Osteocyte (in vitro differentiated cells): ENCODE data around the gene TCP11L2. TPM values are rescaled to one million over a fixed set of nuclear protein-coding genes. Genes with fewer than 3 reads are reported as not detected.
"Not testable (repeated sequence)": the region's sequence is repeated elsewhere in the genome, so short reads cannot be mapped to it uniquely, and the experiment has no call there.

Experiments used
- DNase-seq: peaks from one replicate; pipeline ENCODE4 v3.0.0; 2021; ENCODE audit warnings: mixed read lengths; ENCODE audit not compliant: unreplicated experiment; ENCODE audit errors: extremely low spot score
- H3K27ac Mint-ChIP-seq: one replicate; pipeline ENCODE4 v1.8.0; 2021; ENCODE audit warnings: mild to moderate bottlenecking, mixed read lengths; ENCODE audit not compliant: unreplicated experiment
- H3K27me3 Mint-ChIP-seq: one replicate; pipeline ENCODE4 v1.8.0; 2021; ENCODE audit warnings: mixed read lengths; ENCODE audit not compliant: unreplicated experiment
- H3K36me3 Mint-ChIP-seq: one replicate; pipeline ENCODE4 v1.8.0; 2021; ENCODE audit warnings: mixed read lengths; ENCODE audit not compliant: unreplicated experiment
- H3K4me1 Mint-ChIP-seq: one replicate; pipeline ENCODE4 v1.8.0; 2021; ENCODE audit warnings: mixed read lengths; ENCODE audit not compliant: unreplicated experiment
- H3K4me3 Mint-ChIP-seq: one replicate; pipeline ENCODE4 v1.8.0; 2021; ENCODE audit warnings: mild to moderate bottlenecking, moderate library complexity, mixed read lengths; ENCODE audit not compliant: unreplicated experiment
- H3K9me3 Mint-ChIP-seq: one replicate; pipeline ENCODE4 v1.8.0; 2021; ENCODE audit warnings: mixed read lengths; ENCODE audit not compliant: unreplicated experiment
- CTCF ChIP-seq: fragments of 200-600 bp; sonication (generic); IDR thresholded peaks from 2 replicates; pipeline ENCODE4 v1.5.0; 2021; ENCODE audit warnings: antibody characterized with exemption, mild to moderate bottlenecking, moderate library complexity
- total RNA-seq: library from RNA; stranded (reverse); gene quantifications from 2 replicates; pipeline ENCODE4 v1.2.1, GENCODE V29; 2021

The TCP11L2 gene
- total RNA-seq, 1 donor from 2014 or later: 42.7 TPM

GRCh38 chr12:106284358-106285105, 18.0 kb upstream of the TCP11L2 start:
- Mint-ChIP-seq H3K27me3 (peaks cover 3% of the 10 kb centered on the region), H3K4me3 (no peak overlapping the region)

GRCh38 chr12:106285982-106286381, 16.6 kb upstream of the TCP11L2 start:
- Mint-ChIP-seq H3K36me3 (peaks cover 3% of the 10 kb centered on the region), H3K9me3 (peaks cover 5% of the 10 kb centered on the region), H3K27me3 (no peaks in the 10 kb centered on the region), H3K4me1 (peaks cover 10% of the 10 kb centered on the region), H3K27ac (no peak overlapping the region), H3K4me3 (no peak overlapping the region)
- TF ChIP-seq CTCF: no peak
- DNase-seq: no peak

More at GRCh38 chr12:106284358-106285105, 18.0 kb upstream of the TCP11L2 start:
- no peak for TF ChIP-seq CTCF
- Mint-ChIP-seq H3K9me3 (peaks cover 5% of the 10 kb centered on the region), H3K36me3 (peaks cover 3% of the 10 kb centered on the region), H3K27ac (no peak overlapping the region), H3K4me1 (peaks cover 10% of the 10 kb centered on the region)
- DNase-seq: no peak

- not testable (repeated sequence) for H3K4me3 Mint-ChIP-seq, DNase-seq, H3K27me3 Mint-ChIP-seq, H3K36me3 Mint-ChIP-seq, H3K4me1 Mint-ChIP-seq, H3K9me3 Mint-ChIP-seq, H3K27ac Mint-ChIP-seq
These were observed 15.9 kb upstream of the TCP11L2 start for GRCh38 chr12:106286576-106287162.

GRCh38 chr12:106287364-106287763, 15.2 kb upstream of the TCP11L2 start:
- Mint-ChIP-seq H3K27me3 (no peaks in the 10 kb centered on the region), H3K27ac (peak overlapping the region; percentile 6), H3K9me3 (peaks cover 2% of the 10 kb centered on the region), H3K4me1 (peaks cover 10% of the 10 kb centered on the region), H3K36me3 (peaks cover under 1% of the 10 kb centered on the region), H3K4me3 (no peak overlapping the region)
- TF ChIP-seq CTCF: no peak
- no peak for DNase-seq

GRCh38 chr12:106288101-106288493, 14.4 kb upstream of the TCP11L2 start:
- Mint-ChIP-seq H3K36me3 (no peaks in the 10 kb centered on the region), H3K27ac (peak overlapping the region; percentile 6)
- no peak for DNase-seq

More at GRCh38 chr12:106288101-106288493, 14.4 kb upstream of the TCP11L2 start:
- peaks cover 10% of the 10 kb centered on the region for H3K4me1 Mint-ChIP-seq
- no peak overlapping the region for H3K4me3 Mint-ChIP-seq
- H3K27me3 Mint-ChIP-seq: no peaks in the 10 kb centered on the region
- no peaks in the 10 kb centered on the region for H3K9me3 Mint-ChIP-seq
- no peak for TF ChIP-seq CTCF
